Stomach smooth muscle (tissue), 2 donors: Measurements from ENCODE around the gene STX16.

Source experiments
- H3K27ac ChIP-seq: one replicate; pipeline ENCODE4 v1.7.0; 2013; ENCODE audit warnings: mild to moderate bottlenecking, low read length, inconsistent platforms
- H3K27me3 ChIP-seq, 2 donors: one replicate each; pipeline ENCODE4 v1.7.0; 2013; ENCODE audit warnings: low read length in 2 of 2; ENCODE audit not compliant: insufficient read depth in 2 of 2, control insufficient read depth in 1 of 2
- H3K36me3 ChIP-seq, 2 donors: one replicate each; pipeline ENCODE4 v1.7.0; 2013; ENCODE audit warnings: low read length in 2 of 2; ENCODE audit not compliant: control insufficient read depth in 2 of 2, insufficient read depth in 2 of 2
- H3K4me1 ChIP-seq: one replicate; pipeline ENCODE4 v1.7.0; 2013; ENCODE audit warnings: low read length; ENCODE audit not compliant: control insufficient read depth, insufficient read depth
- H3K4me3 ChIP-seq, 2 donors: one replicate each; pipeline ENCODE4 v1.7.0; 2013; ENCODE audit warnings: low read length in 2 of 2
- H3K9ac ChIP-seq, 2 donors: one replicate each; pipeline ENCODE4 v1.7.0; 2013; ENCODE audit warnings: low read length in 2 of 2, mild to moderate bottlenecking in 1 of 2
- H3K9me3 ChIP-seq, 2 donors: one replicate each; pipeline ENCODE4 v1.7.0; 2013; ENCODE audit warnings: low read length in 2 of 2; ENCODE audit not compliant: control insufficient read depth in 2 of 2
- donor health status: healthy.
- donor health status: Pancreatic carcinoma.

Gene STX16

GRCh38 chr20:58628491-58629214 lies 22.4 kb upstream of the STX16 start:
- Histone ChIP-seq H3K27ac (no peak overlapping the region), H3K27me3 (peaks cover 0 to 2% of the 10 kb centered on the region in 2 donors), H3K4me3 (no peak overlapping the region), H3K4me1 (peaks cover 6% of the 10 kb centered on the region), H3K9me3 (no peaks in the 10 kb centered on the region), H3K9ac (no peak overlapping the region), H3K36me3 (no peaks in the 10 kb centered on the region)

- Histone ChIP-seq H3K4me3 (no peak overlapping the region), H3K36me3 (no peaks in the 10 kb centered on the region), H3K27ac (no peak overlapping the region), H3K9ac (no peak overlapping the region), H3K27me3 (peaks cover 0 to 2% of the 10 kb centered on the region in 2 donors), H3K9me3 (no peaks in the 10 kb centered on the region), H3K4me1 (peaks cover under 1% of the 10 kb centered on the region)
These were observed 21.9 kb upstream of the STX16 start for GRCh38 chr20:58629215-58629580.

GRCh38 chr20:58630063-58630462 lies 21.0 kb upstream of the STX16 start:
- H3K36me3 ChIP-seq, result no peaks in the 10 kb centered on the region
- H3K4me3 ChIP-seq, result no peak overlapping the region
- no peak overlapping the region for H3K9ac ChIP-seq
- H3K9me3 ChIP-seq, result no peaks in the 10 kb centered on the region
- H3K27me3 ChIP-seq, result peaks cover 0 to 2% of the 10 kb centered on the region in 2 donors
- H3K27ac ChIP-seq, result no peak overlapping the region
- no peaks in the 10 kb centered on the region for H3K4me1 ChIP-seq

GRCh38 chr20:58633161-58634053 lies 17.7 kb upstream of the STX16 start:
- no peaks in the 10 kb centered on the region for H3K4me1 ChIP-seq
- no peaks in the 10 kb centered on the region for H3K9me3 ChIP-seq
- no peak overlapping the region for H3K9ac ChIP-seq
- H3K36me3 ChIP-seq, result no peaks in the 10 kb centered on the region
- peaks cover 2% of the 10 kb centered on the region in 2 donors for H3K27me3 ChIP-seq
- H3K4me3 ChIP-seq, result no peak overlapping the region
- H3K27ac ChIP-seq, result no peak overlapping the region

- Histone ChIP-seq H3K36me3 (no peaks in the 10 kb centered on the region), H3K4me1 (no peaks in the 10 kb centered on the region), H3K27me3 (peaks cover 2 to 3% of the 10 kb centered on the region in 2 donors), H3K9me3 (no peaks in the 10 kb centered on the region), H3K4me3 (no peak overlapping the region), H3K9ac (peak overlapping the region in 1 of 2 donors; percentile 35), H3K27ac (no peak overlapping the region)
These were observed 17.0 kb upstream of the STX16 start for GRCh38 chr20:58634059-58634458.

GRCh38 chr20:58634521-58635278 lies 16.4 kb upstream of the STX16 start:
- no peak overlapping the region for H3K27ac ChIP-seq
- H3K4me3 ChIP-seq, result peak overlapping the region in 1 of 2 donors; percentile 40
- no peaks in the 10 kb centered on the region for H3K4me1 ChIP-seq
- no peaks in the 10 kb centered on the region for H3K9me3 ChIP-seq
- peaks cover 2 to 3% of the 10 kb centered on the region in 2 donors for H3K27me3 ChIP-seq
- H3K9ac ChIP-seq, result peak overlapping the region; percentile 35 to 36
- H3K36me3 ChIP-seq, result no peaks in the 10 kb centered on the region

- Histone ChIP-seq H3K36me3 (no peaks in the 10 kb centered on the region), H3K27ac (no peak overlapping the region), H3K27me3 (peaks cover 2 to 3% of the 10 kb centered on the region in 2 donors), H3K4me1 (no peaks in the 10 kb centered on the region), H3K9ac (no peak overlapping the region), H3K9me3 (no peaks in the 10 kb centered on the region), H3K4me3 (no peak overlapping the region)
These were observed 15.8 kb upstream of the STX16 start for GRCh38 chr20:58635279-58635665.

- no peaks in the 10 kb centered on the region for H3K36me3 ChIP-seq
- peaks cover 2 to 3% of the 10 kb centered on the region in 2 donors for H3K27me3 ChIP-seq
- no peak overlapping the region for H3K4me3 ChIP-seq
- H3K27ac ChIP-seq, result no peak overlapping the region
- no peaks in the 10 kb centered on the region for H3K9me3 ChIP-seq
- no peak overlapping the region for H3K9ac ChIP-seq
- no peaks in the 10 kb centered on the region for H3K4me1 ChIP-seq
These were observed 14.6 kb upstream of the STX16 start for GRCh38 chr20:58636396-58636982.

- Histone ChIP-seq H3K4me3 (no peak overlapping the region), H3K27ac (no peak overlapping the region), H3K36me3 (no peaks in the 10 kb centered on the region), H3K4me1 (no peaks in the 10 kb centered on the region), H3K27me3 (peaks cover 3 to 4% of the 10 kb centered on the region in 2 donors), H3K9me3 (no peaks in the 10 kb centered on the region), H3K9ac (no peak overlapping the region)
These were observed 14.1 kb upstream of the STX16 start for GRCh38 chr20:58636983-58637421.

GRCh38 chr20:58637466-58638213 lies 13.4 kb upstream of the STX16 start:
- no peak overlapping the region for H3K27ac ChIP-seq
- no peaks in the 10 kb centered on the region for H3K9me3 ChIP-seq
- no peaks in the 10 kb centered on the region for H3K4me1 ChIP-seq
- no peak overlapping the region for H3K4me3 ChIP-seq
- H3K9ac ChIP-seq, result no peak overlapping the region
- no peaks in the 10 kb centered on the region for H3K36me3 ChIP-seq
- H3K27me3 ChIP-seq, result peaks cover 3 to 4% of the 10 kb centered on the region in 2 donors
